Liver (tissue), 9 donors: ENCODE results near the gene PON3. TPM values are rescaled to one million over a fixed set of nuclear protein-coding genes. Genes with fewer than 3 reads are reported as not detected.

ENCODE experiments used
- DNase-seq: peaks from one replicate; pipeline ENCODE4 v3.0.0-alpha.2; 2017; ENCODE audit warnings: low spot score
- H3K27ac ChIP-seq, 2 donors: one replicate each; pipeline ENCODE4 v1.7.0; 2013; ENCODE audit warnings: inconsistent platforms in 2 of 2, low read length in 2 of 2, control low read depth in 1 of 2, low read depth in 1 of 2, mild to moderate bottlenecking in 1 of 2
- H3K27me3 ChIP-seq, 4 donors: one replicate each; pipeline versions ENCODE4 v1.6.1 to v1.7.0; 2013; ENCODE audit warnings: low read length in 3 of 4, inconsistent platforms in 1 of 4, mild to moderate bottlenecking in 1 of 4, moderate library complexity in 1 of 4; ENCODE audit not compliant: control insufficient read depth in 4 of 4, insufficient read depth in 4 of 4
- H3K36me3 ChIP-seq, 4 donors: one replicate each; pipeline versions ENCODE4 v1.6.1 to v1.7.0; 2013; ENCODE audit warnings: low read length in 3 of 4, mild to moderate bottlenecking in 3 of 4, low read depth in 1 of 4, moderate library complexity in 1 of 4; ENCODE audit not compliant: control insufficient read depth in 4 of 4, insufficient read depth in 3 of 4
- H3K4me1 ChIP-seq, 4 donors: one replicate each; pipeline versions ENCODE4 v1.6.1 to v1.7.0; 2013; ENCODE audit warnings: low read length in 3 of 4, mild to moderate bottlenecking in 3 of 4, moderate library complexity in 1 of 4; ENCODE audit not compliant: control insufficient read depth in 4 of 4, insufficient read depth in 4 of 4
- H3K4me3 ChIP-seq, 3 donors: one replicate each; pipeline versions ENCODE4 v1.6.1 to v1.7.0; 2013; ENCODE audit warnings: low read length in 3 of 3, control low read depth in 1 of 3, low read depth in 1 of 3, mild to moderate bottlenecking in 1 of 3
- H3K9ac ChIP-seq, 2 donors: one replicate each; pipeline ENCODE4 v1.7.0; 2013; ENCODE audit warnings: low read length in 2 of 2, mild to moderate bottlenecking in 2 of 2, moderate library complexity in 2 of 2, control low read depth in 1 of 2, low read depth in 1 of 2
- H3K9me3 ChIP-seq, 4 donors: one replicate each; pipeline versions ENCODE4 v1.6.1 to v1.7.0; 2013; ENCODE audit warnings: low read length in 3 of 4; ENCODE audit not compliant: control insufficient read depth in 4 of 4
- ATF3 ChIP-seq: IDR thresholded peaks from 2 replicates; pipeline ENCODE4 v1.6.1; 2016; ENCODE audit warnings: antibody characterized with exemption
- EGR1 ChIP-seq, 2 donors: IDR thresholded peaks; 2 replicates each; pipeline ENCODE4 v1.6.1; 2016 to 2018; ENCODE audit warnings: antibody characterized with exemption in 2 of 2, low read depth in 2 of 2
- FOXA2 ChIP-seq: IDR thresholded peaks from 2 replicates; pipeline ENCODE4 v1.6.1; 2016; ENCODE audit warnings: antibody characterized with exemption
- GABPA ChIP-seq, 2 donors: IDR thresholded peaks in 1 of 2; conservative IDR thresholded peaks in 1 of 2; 2 replicates each; pipeline ENCODE4 v1.6.1; 2016; ENCODE audit warnings: antibody characterized with exemption in 2 of 2, mild to moderate bottlenecking in 1 of 2, moderate library complexity in 1 of 2
- HNF4A ChIP-seq, 2 donors: conservative IDR thresholded peaks; 2 replicates each; pipeline ENCODE4 v1.6.1; 2016; ENCODE audit warnings: antibody characterized with exemption in 2 of 2, mild to moderate bottlenecking in 2 of 2
- HNF4G ChIP-seq: IDR thresholded peaks from 2 replicates; pipeline ENCODE4 v1.6.1; 2016; ENCODE audit warnings: antibody characterized with exemption
- JUND ChIP-seq, 2 donors: IDR thresholded peaks; 2 replicates each; pipeline ENCODE4 v1.6.1; 2016; ENCODE audit warnings: antibody characterized with exemption in 2 of 2
- MAX ChIP-seq: IDR thresholded peaks from 2 replicates; pipeline ENCODE4 v1.6.1; 2016; ENCODE audit warnings: antibody characterized with exemption
- NR2F2 ChIP-seq: IDR thresholded peaks from 2 replicates; pipeline ENCODE4 v1.6.1; 2016; ENCODE audit warnings: antibody characterized with exemption
- RAD21 ChIP-seq, 2 donors: IDR thresholded peaks; 2 replicates each; pipeline ENCODE4 v1.6.1; 2016; ENCODE audit warnings: antibody characterized with exemption in 2 of 2, mild to moderate bottlenecking in 2 of 2
- RXRA ChIP-seq, 2 donors: IDR thresholded peaks; 2 replicates each; pipeline ENCODE4 v1.6.1; 2017 to 2018; ENCODE audit warnings: antibody characterized with exemption in 2 of 2, mild to moderate bottlenecking in 1 of 2
- SP1 ChIP-seq: IDR thresholded peaks from 2 replicates; pipeline ENCODE4 v1.6.1; 2018; ENCODE audit warnings: antibody characterized with exemption, mild to moderate bottlenecking
- TAF1 ChIP-seq: conservative IDR thresholded peaks from 2 replicates; pipeline ENCODE4 v1.6.1; 2016; ENCODE audit warnings: antibody characterized with exemption, mild to moderate bottlenecking
- YY1 ChIP-seq: IDR thresholded peaks from 2 replicates; pipeline ENCODE4 v1.6.1; 2016; ENCODE audit warnings: antibody characterized with exemption, mild to moderate bottlenecking
- WGBS: extraction: QIAGEN DNeasy Blood & Tissue Kit; methylation state at CpG from one replicate; pipeline ENCODE4 v1.1.7; 2013; 5-methylcytosine and 5-hydroxymethylcytosine counted together
- polyA plus RNA-seq, 2 donors: library from polyadenylated mRNA; stranded (reverse) in 1 of 2; unstranded in 1 of 2; fragments of 200-250 nt in 1 of 2; fragments of >200 nt in 1 of 2; fragmentation: Nextera tagmentation in 1 of 2; extraction: Ambion mirVana in 1 of 2; gene quantifications; one replicate each; pipeline versions ENCODE4 v1.2.1 to v1.2.3, GENCODE V29; 2013 to 2015
- total RNA-seq, 2 donors: library from RNA; depleted of rRNA; stranded (reverse); fragments of >200 nt; gene quantifications; one replicate each; pipeline ENCODE4 v1.2.3, GENCODE V29; 2014
- donor health status: healthy.
- donor health status: healthy.
- donor health status: healthy.
- donor health status: healthy.
- donor health status: healthy.

Gene PON3
- total and polyA plus RNA-seq, 4 donors, result 60.0 to 476 (median 247) TPM

DNA sequence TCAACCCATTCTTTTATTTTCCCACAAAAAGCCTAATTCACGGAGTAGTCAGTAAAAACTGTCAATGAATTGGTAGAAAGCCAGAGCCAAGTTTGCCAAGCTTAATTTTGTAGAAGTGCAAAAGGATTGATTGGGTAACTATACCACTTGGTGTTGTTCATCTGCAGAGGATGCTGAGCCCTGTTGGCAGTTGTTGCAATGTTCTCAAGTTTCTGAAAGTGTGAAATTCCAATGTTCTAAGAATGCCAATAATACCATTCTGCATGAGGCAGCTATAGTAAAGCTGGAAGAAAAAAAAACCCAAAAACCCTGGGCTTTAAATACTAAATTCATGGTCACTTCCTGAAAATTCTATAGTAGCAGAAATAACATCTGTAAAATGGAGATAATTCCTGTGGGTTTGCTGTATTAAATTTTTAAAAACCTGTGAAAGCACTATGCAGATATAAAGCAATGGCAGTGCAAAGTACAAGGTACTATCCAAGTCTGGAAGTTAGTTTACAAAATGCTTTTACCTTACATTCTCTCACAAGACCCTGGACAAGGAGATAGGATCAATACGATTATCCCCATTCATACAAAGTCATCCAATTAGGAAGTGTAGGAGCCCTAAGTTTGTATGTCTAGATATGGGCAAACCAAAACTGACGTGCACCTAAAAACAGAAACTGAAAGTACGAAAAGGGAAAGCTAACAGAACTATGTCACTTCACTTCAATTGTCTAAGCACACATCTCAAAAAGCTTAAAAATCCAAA lies 65.8 kb downstream of the PON3 start:
- TF ChIP-seq MAX (no peak), FOXA2 (no peak), YY1 (peak; percentile 24), EGR1 (IDR thresholded peaks at IDR 0.05; ENCODE audit: low read depth in 2 of 2) (no peak), HNF4G (peak; percentile 11), JUND (IDR thresholded peaks at IDR 0.05) (no peak), RAD21 (IDR thresholded peaks at IDR 0.05) (no peak), GABPA (IDR thresholded peaks at IDR 0.05 in 1 of 2, conservative IDR thresholded peaks at IDR 0.05 in 1 of 2) (no peak), NR2F2 (no peak), TAF1 (no peak), HNF4A (conservative IDR thresholded peaks at IDR 0.05) (peak; percentile 59 to 62), ATF3 (no peak), SP1 (no peak)
- Histone ChIP-seq H3K27ac (peak overlapping the region; percentile 42 to 69), H3K4me1 (peaks cover 2 to 32% (median 18%) of the 10 kb centered on the region in 4 donors), H3K36me3 (no peaks in the 10 kb centered on the region), H3K9me3 (no peaks in the 10 kb centered on the region), H3K9ac (peak overlapping the region; percentile 0 to 33), H3K4me3 (peak overlapping the region; percentile 51 to 64 (median 59)), H3K27me3 (no peaks in the 10 kb centered on the region)
- no peak for DNase-seq
- 9% methylated on average over 4 of the region's 4 CpGs for WGBS

DNA sequence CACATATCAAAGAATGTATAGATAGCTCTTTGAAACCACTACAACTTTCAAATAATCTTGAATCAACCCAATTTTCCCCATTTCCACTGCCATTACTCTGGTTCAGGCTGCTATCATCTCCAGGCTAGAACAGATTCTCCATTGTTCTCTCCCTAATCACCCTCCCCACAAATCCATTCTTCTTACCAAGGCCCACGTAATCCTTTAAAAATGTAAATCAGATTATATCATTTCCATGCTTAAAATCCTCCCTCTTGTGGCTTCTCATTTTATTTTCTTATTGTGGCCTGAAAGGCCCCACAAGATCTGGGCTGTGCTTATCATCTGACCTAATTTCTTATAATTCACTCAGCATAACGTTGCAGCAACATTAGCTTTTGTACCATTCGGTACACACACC lies 68.8 kb downstream of the PON3 start:
- no peak overlapping the region for H3K27ac ChIP-seq

DNA sequence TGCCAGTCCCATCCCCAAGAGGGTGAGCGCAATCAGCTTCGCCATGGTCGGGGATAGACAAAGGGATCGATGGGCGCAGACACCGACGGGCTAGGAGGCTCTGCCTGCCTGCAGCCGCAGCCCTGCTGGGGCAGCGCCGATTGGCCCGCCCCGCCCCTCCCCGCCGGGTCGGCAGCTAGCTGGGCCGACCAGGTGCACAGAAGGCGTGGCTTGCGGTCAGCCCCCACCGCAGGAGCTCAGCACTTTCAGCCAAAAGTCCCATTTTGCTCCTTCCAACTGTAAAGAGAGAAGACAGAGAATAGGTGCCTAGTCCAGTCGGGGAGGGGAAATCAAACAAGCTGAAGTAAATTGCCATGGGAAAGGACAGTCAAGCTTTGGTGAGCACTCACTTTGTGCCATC lies 71.7 kb downstream of the PON3 start, which contains the start of gene PON1:
PON1 (minus strand) TSS at position 102 of the 400 bp plus-strand sequence; CDS start at position 45, 57 bp downstream.
- peak within 1 kb of the TSS; percentile 75 to 78 for H3K27ac ChIP-seq
- no peaks in the 10 kb centered on the region for H3K9me3 ChIP-seq
- 5% methylated on average over 20 of the region's 20 CpGs for WGBS
- no peak for TF ChIP-seq NR2F2
- peak; percentile 17 to 43 for TF ChIP-seq RAD21 (IDR thresholded peaks at IDR 0.05)
- no peak for TF ChIP-seq ATF3
- no peak for TF ChIP-seq RXRA (IDR thresholded peaks at IDR 0.05)
- TF ChIP-seq YY1, result peak; percentile 44
- TF ChIP-seq HNF4G, result peak; percentile 13
- peak; percentile 91 for TF ChIP-seq TAF1
- TF ChIP-seq EGR1 (IDR thresholded peaks at IDR 0.05; ENCODE audit: low read depth in 2 of 2), result no peak
- TF ChIP-seq GABPA (IDR thresholded peaks at IDR 0.05 in 1 of 2, conservative IDR thresholded peaks at IDR 0.05 in 1 of 2), result no peak
- TF ChIP-seq SP1, result peak; percentile 60
- no peak for DNase-seq
- no peaks in the 10 kb centered on the region for H3K27me3 ChIP-seq
- H3K9ac ChIP-seq, result peak within 1 kb of the TSS; percentile 82 to 90
- H3K36me3 ChIP-seq, result no peaks in the 10 kb centered on the region
- H3K4me3 ChIP-seq, result peak within 1 kb of the TSS; percentile 73 to 88 (median 78)
- H3K4me1 ChIP-seq, result peaks cover 2 to 45% (median 33%) of the 10 kb centered on the region in 4 donors

More for the DNA sequence above, 68.8 kb downstream of the PON3 start:
- WGBS, result 58% methylated on average over 3 of the region's 3 CpGs
- no peak for DNase-seq
- no peaks in the 10 kb centered on the region for H3K36me3 ChIP-seq
- H3K4me1 ChIP-seq, result peaks cover 0 to 32% (median 19%) of the 10 kb centered on the region in 4 donors
- H3K4me3 ChIP-seq, result no peak overlapping the region
- TF ChIP-seq RAD21 (IDR thresholded peaks at IDR 0.05) (no peak), MAX (no peak), HNF4A (conservative IDR thresholded peaks at IDR 0.05) (no peak)
- H3K9ac ChIP-seq, result no peak overlapping the region
- H3K27me3 ChIP-seq, result no peaks in the 10 kb centered on the region
- H3K9me3 ChIP-seq, result no peaks in the 10 kb centered on the region
